Left lung (tissue), 10 donors: ENCODE results near the gene CD7. TPM values are rescaled to one million over a fixed set of nuclear protein-coding genes. Genes with fewer than 3 reads are reported as not detected.

Source experiments
- ATAC-seq: fragments of 200-7000 bp; cut with Tn5 transposase; one replicate; pipeline ENCODE4 v1.9.1; 2020; ENCODE audit warnings: moderate library complexity
- DNase-seq, 4 donors: peaks; one replicate each; pipeline ENCODE4 v3.0.0-alpha.2; 2013 to 2020
- H3K27ac ChIP-seq, 2 donors: fragments of 200-600 bp; sonication (generic) in 1 of 2; one replicate each; pipeline versions ENCODE4 v1.5.0 to v1.8.0; 2020 to 2021
- H3K27me3 ChIP-seq, 2 donors: fragments of 200-600 bp; sonication (generic) in 1 of 2; one replicate each; pipeline versions ENCODE4 v1.5.0 to v1.8.0; 2020 to 2021
- H3K36me3 ChIP-seq, 2 donors: fragments of 200-600 bp; sonication (generic) in 1 of 2; one replicate each; pipeline versions ENCODE4 v1.5.0 to v1.8.0; 2020 to 2021
- H3K4me1 ChIP-seq, 2 donors: fragments of 200-600 bp; one replicate each; pipeline ENCODE4 v1.8.0; 2021
- H3K4me3 ChIP-seq, 2 donors: fragments of 200-600 bp; sonication (generic) in 1 of 2; one replicate each; pipeline versions ENCODE4 v1.5.0 to v1.8.0; 2020 to 2021; ENCODE audit warnings: mild to moderate bottlenecking in 1 of 2
- H3K9me3 ChIP-seq, 2 donors: fragments of 200-600 bp; sonication (generic) in 1 of 2; one replicate each; pipeline versions ENCODE4 v1.5.0 to v1.8.0; 2020 to 2021
- CTCF ChIP-seq, 2 donors: fragments of 200-600 bp; sonication (generic) in 1 of 2; IDR thresholded peaks; one replicate each; pipeline versions ENCODE4 v1.5.0 to v1.8.0; 2021; ENCODE audit warnings: antibody characterized with exemption in 2 of 2
- intact Hi-C, 2 donors: fragments of 100-400 bp; cut with DNase I; formaldehyde crosslinking; loops; one replicate each; pipeline versions ENCODE4 v1.11.2 to v1.14.2; 2022
- polyA plus RNA-seq, 6 donors: library from polyadenylated mRNA; unstranded; fragments of 120-200 nt; gene quantifications; one replicate each; pipeline ENCODE4 v1.2.1, GENCODE V29; 2013; ENCODE audit not compliant: insufficient read length in 6 of 6
- total RNA-seq, 2 donors: library from RNA; stranded (reverse); fragmentation: NEBNext Ultra II Directional; extraction: Animal tissue kit (Norgen Biotek cat#: 25700); gene quantifications; one replicate each; pipeline ENCODE4 v1.2.1, GENCODE V29; 2021
- donor health status: DM: no; HTN: yes; CAD: no.
- donor health status: DM: no; HTN: no; CAD: no.

CD7 gene
- total and polyA plus RNA-seq, 8 donors = 1.1 to 6.6 (median 1.7) TPM

DNA sequence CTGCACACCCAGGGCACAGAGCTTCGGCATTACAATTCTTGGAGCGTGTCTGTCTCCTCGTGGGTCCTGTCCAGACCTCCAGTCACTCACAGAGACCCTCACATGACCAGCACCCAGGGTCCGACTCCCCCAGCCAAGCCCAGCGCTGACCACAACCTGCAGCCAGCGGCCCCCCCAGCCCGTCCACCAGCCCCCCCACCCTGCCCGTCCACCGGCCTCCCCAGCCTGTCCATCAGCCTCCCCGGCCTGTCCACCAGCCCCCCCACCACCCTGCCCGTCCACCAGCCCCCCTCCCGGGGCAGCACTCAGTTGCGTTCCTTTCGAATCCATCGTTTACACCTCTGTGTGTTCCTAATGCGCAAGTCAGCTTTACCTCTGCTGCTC, 10.3 kb upstream of the CD7 start:
- Histone ChIP-seq H3K4me1 (peaks cover 2 to 23% of the 10 kb centered on the region in 2 donors), H3K27me3 (peaks cover 0 to 24% of the 10 kb centered on the region in 2 donors), H3K27ac (no peak overlapping the region), H3K9me3 (no peaks in the 10 kb centered on the region), H3K4me3 (no peak overlapping the region), H3K36me3 (peaks cover 0 to 14% of the 10 kb centered on the region in 2 donors)
- ATAC-seq = no peak
- TF ChIP-seq CTCF (IDR thresholded peaks at IDR 0.05) = no peak
- no peak for DNase-seq
- intact Hi-C loops = no loop called here

- Histone ChIP-seq H3K9me3 (no peaks in the 10 kb centered on the region), H3K27me3 (peaks cover 0 to 26% of the 10 kb centered on the region in 2 donors), H3K4me3 (no peak overlapping the region), H3K4me1 (peaks cover 0 to 18% of the 10 kb centered on the region in 2 donors), H3K27ac (no peak overlapping the region), H3K36me3 (peaks cover 0 to 18% of the 10 kb centered on the region in 2 donors)
- intact Hi-C loops = no loop called here
- DNase-seq (no peak), ATAC-seq (no peak)
- TF ChIP-seq CTCF (IDR thresholded peaks at IDR 0.05) = no peak
These were observed 9.9 kb upstream of the CD7 start for GRCh38 chr17:82327289-82327688.

DNA sequence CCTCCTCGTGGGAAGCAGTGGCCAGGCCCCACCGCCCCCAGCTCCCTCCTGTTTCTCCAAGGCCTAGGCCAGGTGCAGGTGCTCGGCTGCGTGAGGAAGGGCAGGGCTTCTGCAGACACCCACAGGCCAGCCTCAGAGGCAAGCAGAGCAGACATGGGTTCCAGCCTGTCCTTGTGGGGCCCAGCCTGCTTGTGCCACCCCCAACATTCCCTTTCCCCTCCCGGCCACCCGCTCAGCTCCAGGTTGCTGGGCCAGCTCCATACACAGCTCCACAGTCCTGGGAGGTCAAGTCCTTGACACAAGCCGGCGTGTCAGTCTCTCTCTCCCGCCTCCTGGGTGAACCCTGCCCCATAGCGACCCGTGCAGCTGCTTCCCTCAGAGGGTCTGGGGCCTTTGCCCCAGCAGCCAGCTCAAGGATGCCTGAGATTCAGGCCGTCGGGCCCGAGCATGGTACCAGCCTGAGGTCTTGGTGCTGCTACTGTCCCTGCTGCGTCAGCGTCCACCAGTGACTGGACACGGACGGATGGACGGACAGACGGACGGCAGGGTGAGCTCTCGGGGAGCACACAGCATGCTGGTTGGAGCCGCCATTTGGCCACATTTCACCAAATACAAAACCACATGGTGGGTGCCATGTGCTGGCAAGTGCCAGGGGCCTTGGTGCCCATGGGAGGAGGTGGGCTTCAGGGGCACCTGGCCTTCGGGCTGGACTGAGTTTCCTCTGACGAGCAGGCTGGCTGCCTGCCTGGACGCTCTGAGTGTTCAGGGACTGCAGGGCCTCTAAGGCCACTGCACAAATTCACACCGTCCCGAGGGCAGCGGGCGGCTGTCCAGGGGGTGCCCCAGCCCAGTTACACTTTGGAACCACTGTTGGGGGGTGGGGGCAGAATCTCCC, 8.1 kb upstream of the CD7 start:
- DNase-seq (no peak), ATAC-seq (no peak)
- Histone ChIP-seq H3K4me1 (peaks cover 0 to 18% of the 10 kb centered on the region in 2 donors), H3K9me3 (no peaks in the 10 kb centered on the region), H3K36me3 (peaks cover 0 to 24% of the 10 kb centered on the region in 2 donors), H3K4me3 (no peak overlapping the region), H3K27me3 (peaks cover 0 to 34% of the 10 kb centered on the region in 2 donors), H3K27ac (no peak overlapping the region)
- TF ChIP-seq CTCF (IDR thresholded peaks at IDR 0.05) = no peak
- intact Hi-C loops = no loop called here

- intact Hi-C loops = loop anchor here in 1 of 2 donors (5.0 kb wide), 1 partner anchor 87 kb away; no protein-coding TSS in a partner anchor
- no peak for TF ChIP-seq CTCF (IDR thresholded peaks at IDR 0.05)
These were observed 7.3 kb upstream of the CD7 start for GRCh38 chr17:82324566-82325285.

More at GRCh38 chr17:82324566-82325285, 7.3 kb upstream of the CD7 start:
- no peaks in the 10 kb centered on the region for H3K9me3 ChIP-seq
- H3K4me3 ChIP-seq = no peak overlapping the region
- H3K36me3 ChIP-seq = peaks cover 0 to 24% of the 10 kb centered on the region in 2 donors
- peaks cover 0 to 12% of the 10 kb centered on the region in 2 donors for H3K4me1 ChIP-seq
- H3K27ac ChIP-seq = no peak overlapping the region
- H3K27me3 ChIP-seq = peaks cover 0 to 31% of the 10 kb centered on the region in 2 donors
- ATAC-seq (no peak), DNase-seq (no peak)
